Glomerular visceral epithelial cell (primary cell): Measurements from ENCODE around the gene SRSF6.
"Not testable (repeated sequence)": the region's sequence is repeated elsewhere in the genome, so short reads cannot be mapped to it uniquely, and the experiment has no call there.

Experiments used
- DNase-seq: peaks from one replicate; pipeline ENCODE4 v3.0.0-alpha.2; 2016; ENCODE audit errors: extremely low spot score

The SRSF6 gene

GRCh38 chr20:43457640-43458421 lies at the start of gene SRSF6:
Gene SRSF6 (plus strand): TSS chr20:43457896. CDS start chr20:43458034, 138 bp downstream.
- peak; percentile 94 for DNase-seq

- DNase-seq: peak; percentile 10
Observed at GRCh38 chr20:43408848-43409576, 48.7 kb upstream of the SRSF6 start.

DNA sequence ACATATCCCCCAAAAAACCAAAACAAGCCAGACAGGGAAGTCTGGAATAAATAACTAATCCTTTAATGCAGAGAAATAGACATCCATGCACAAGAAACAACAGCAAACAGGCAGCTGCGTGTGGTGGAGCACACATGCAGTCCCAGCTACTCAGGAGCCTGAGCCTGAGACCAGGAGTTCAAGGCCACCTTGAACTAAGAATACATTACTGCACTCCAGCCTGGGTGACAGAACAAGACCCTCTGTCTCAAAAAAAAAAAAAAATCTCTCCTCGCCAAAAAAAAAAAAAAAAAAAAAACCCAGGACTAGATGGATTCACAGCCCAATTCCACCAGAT lies 48.2 kb upstream of the SRSF6 start:
- DNase-seq: no peak

- no peak for DNase-seq
Observed at GRCh38 chr20:43415661-43416430, 41.9 kb upstream of the SRSF6 start.

- DNase-seq: no peak
Observed at GRCh38 chr20:43416591-43417228, 41.0 kb upstream of the SRSF6 start.

DNA sequence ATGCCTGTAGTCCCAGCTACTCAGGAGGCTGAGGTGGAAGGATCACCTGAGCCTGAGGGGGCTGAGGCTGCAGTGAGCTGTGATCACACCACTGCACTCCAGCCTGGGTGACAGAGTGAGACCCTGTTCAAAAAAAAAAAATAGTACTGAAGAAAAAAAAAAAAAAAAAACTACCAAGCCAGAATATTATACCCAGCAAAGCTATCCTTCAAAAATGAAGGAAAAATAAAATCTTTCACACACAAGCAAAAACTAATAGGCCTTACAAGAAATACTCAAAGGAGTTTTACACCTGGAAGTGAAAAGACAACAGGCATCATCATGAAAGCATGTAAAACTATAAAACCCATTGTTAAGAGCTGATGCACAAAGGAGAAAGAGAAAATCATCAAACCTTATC lies 37.5 kb upstream of the SRSF6 start:
- no peak for DNase-seq

DNA sequence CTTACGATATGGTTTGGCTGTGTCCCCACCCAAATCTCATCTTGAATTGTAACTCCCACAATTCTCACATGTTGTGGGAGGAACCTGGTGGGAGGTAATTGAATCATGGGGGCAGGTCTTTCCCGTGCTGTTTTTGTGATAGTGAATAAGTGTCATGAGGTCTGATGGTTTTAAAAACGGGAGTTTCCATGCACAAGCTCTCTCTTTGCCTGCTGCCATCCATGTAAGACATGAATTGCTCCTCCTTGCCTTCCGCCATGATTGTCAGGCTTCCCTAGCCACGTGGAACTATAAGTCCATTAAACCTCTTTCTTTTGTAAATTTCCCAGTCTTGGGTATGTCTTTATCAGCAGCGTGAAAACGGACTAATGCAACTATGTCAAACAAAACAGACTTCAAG lies 36.8 kb upstream of the SRSF6 start:
- DNase-seq: not testable (repeated sequence)

- no peak for DNase-seq
Observed at GRCh38 chr20:43426172-43426571, 31.5 kb upstream of the SRSF6 start.

DNA sequence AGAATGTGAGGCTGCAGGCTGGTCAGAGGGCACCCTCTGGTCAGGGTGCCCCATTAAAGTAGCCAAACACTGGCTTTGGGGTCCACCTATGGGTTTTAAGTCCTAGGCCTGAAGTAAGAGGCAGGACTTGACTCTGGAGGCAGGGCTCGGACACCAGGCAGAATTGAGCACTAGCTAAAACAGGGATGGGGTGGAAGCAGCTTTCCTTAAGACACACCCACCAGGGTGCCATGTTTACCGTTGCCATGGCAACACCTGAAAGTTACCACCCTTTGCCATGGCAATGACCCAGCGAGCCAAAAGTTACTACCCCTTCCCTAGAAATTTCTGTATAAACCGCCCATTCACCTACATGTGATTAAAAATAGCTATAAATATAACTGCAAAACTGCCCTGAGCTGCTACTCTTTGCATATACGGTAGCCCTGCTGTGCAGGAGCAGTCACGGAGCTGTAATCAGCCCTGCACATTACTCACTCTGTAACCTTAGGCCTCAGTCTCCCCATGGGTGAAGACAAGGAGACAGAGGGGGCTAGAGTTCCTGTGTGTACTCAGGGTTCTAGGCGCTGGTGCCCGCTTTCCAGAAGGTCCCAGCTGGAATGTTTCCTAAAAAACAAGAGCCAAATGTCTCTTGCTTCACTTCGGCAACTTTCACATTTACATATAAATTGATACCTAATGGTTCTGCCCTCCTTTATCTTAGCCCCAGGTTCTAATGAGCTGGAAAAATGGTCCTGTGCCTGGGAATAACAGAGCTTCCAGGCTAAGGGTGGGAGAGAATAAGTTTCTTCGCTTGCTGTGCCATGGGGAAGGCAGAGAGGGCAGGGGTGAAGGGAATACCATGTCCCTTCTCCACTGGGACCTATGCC lies 27.2 kb upstream of the SRSF6 start:
- DNase-seq: no peak

GRCh38 chr20:43431134-43431519 lies 26.6 kb upstream of the SRSF6 start:
- DNase-seq: no peak

DNA sequence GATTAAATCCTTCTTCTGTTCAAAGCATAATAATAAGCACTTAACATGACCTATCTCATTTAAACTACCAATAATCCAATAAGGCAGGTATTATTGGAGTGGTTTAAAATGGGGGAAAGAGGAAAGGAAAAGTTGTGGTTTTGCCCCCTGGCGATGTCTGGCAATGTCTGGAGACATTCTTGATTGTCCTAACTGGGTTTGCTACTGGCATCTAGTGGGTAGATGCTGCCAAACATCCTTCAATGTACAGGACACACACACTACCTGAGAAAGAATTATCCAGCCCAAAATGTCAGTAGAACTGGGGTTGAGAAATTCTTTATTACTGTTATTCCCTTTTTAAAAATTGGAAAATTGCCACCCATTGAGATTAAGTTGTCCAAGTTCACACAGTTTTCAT lies 25.2 kb upstream of the SRSF6 start:
- DNase-seq: no peak

DNA sequence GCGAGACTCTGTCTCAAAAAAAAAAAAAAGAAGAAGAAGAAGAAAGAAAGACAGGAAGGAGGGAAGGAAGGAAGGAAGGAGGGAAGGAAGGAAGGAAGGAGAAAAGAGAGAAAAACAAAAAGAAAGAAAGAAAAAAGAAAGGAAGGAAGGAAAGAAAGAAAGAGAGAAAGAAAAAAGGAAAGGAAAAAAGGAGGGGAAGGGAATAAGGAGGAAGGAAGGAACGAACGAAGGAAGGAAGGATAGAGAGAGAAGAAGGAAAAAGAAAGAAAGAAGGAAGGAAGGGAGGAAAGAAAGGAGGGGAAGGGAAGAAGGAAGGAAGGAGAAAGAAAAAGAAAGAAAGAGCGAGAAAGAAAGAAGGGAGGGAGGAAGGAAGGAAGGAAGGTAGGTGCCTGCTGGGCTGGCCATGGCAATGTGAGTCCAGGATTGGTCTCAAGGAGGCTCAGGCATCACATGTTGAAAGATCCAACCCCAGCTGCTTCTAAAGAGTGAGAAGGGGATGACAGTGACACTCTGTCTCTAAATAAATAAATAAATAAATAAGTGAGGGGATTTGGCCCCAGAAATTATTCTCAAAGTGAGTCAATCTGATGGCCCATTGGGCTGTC lies 24.3 kb upstream of the SRSF6 start:
- no peak for DNase-seq

GRCh38 chr20:43434565-43434964 lies 23.1 kb upstream of the SRSF6 start:
- no peak for DNase-seq

DNA sequence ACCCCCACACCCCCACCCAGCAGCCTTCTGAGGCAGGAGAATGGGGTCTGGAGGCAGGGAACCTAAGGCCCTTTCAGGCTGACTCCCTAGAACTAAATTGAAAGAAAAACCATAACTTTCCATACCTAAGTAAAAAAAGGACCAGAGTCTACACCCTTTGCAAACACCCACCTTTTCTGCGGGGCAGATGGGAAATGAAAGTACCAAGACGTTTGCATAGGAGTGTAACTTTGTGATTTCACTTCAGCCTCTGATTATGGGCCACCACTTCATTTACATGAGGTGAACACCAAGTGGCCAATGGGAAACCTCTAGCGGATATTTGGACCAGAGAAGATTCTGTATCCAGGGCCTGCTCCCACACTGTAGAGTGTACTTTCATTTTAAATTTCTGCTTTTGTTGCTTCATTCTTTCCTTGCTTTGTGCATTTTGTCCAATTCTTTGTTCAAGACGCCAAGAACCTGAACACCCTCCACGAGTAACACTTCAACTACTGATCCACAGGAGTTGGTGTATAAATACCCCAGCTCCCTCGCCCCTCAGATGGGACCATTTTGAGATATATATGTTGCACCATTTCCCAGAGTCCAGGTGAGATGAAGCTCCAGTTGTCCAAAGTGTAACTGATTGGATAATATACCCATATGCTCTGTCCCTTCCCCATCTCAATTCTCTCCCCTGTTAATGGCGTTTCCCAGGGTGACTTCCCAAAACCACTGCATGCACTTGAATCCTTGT lies 18.9 kb upstream of the SRSF6 start:
- no peak for DNase-seq

- no peak for DNase-seq
Observed at GRCh38 chr20:43440531-43440930, 17.2 kb upstream of the SRSF6 start.

- peak; percentile 24 for DNase-seq
Observed at GRCh38 chr20:43442282-43442880, 15.3 kb upstream of the SRSF6 start.

GRCh38 chr20:43444107-43444506 lies 13.6 kb upstream of the SRSF6 start:
- no peak for DNase-seq

GRCh38 chr20:43446361-43446879 lies 11.3 kb upstream of the SRSF6 start:
- no peak for DNase-seq

- DNase-seq: not testable (repeated sequence)
Observed at GRCh38 chr20:43448431-43448747, 9.3 kb upstream of the SRSF6 start.
